GOT3 (cell line): ENCODE measurements around the gene MATCAP1.
A peak's percentile ranks its signal among the peaks of the same experiment; 100 is the strongest.

Source experiments
- DNase-seq: peaks from one replicate; lab custom pipeline; 2025; ENCODE audit warnings: mixed read lengths; lab: John Stamatoyannopoulos, UW

MATCAP1 gene

GRCh38 chr16:67208154-67208896, 24.6 kb upstream of the MATCAP1 start:
- no peak for DNase-seq

GRCh38 chr16:67207249-67208091, 23.7 kb upstream of the MATCAP1 start:
- DNase-seq: no peak

- no peak for DNase-seq
Observed at GRCh38 chr16:67206838-67207248, 23.1 kb upstream of the MATCAP1 start.

- DNase-seq: no peak
Observed at GRCh38 chr16:67206129-67206837, 22.5 kb upstream of the MATCAP1 start.

GRCh38 chr16:67204076-67204475, 20.3 kb upstream of the MATCAP1 start:
- no peak for DNase-seq

GRCh38 chr16:67202956-67203493, 19.3 kb upstream of the MATCAP1 start:
- DNase-seq: no peak

- DNase-seq: no peak
Observed at GRCh38 chr16:67202426-67202825, 18.7 kb upstream of the MATCAP1 start.

GRCh38 chr16:67201411-67202345, 17.9 kb upstream of the MATCAP1 start:
- DNase-seq: no peak

- no peak for DNase-seq
Observed at GRCh38 chr16:67200491-67200890, 16.7 kb upstream of the MATCAP1 start.

- no peak for DNase-seq
Observed at GRCh38 chr16:67199808-67200198, 16.0 kb upstream of the MATCAP1 start.

GRCh38 chr16:67199011-67199807, 15.4 kb upstream of the MATCAP1 start, which contains the start of gene ELMO3:
TSS of gene ELMO3 (plus strand) at chr16:67199131. CDS start at chr16:67199327, 196 bp downstream.
- DNase-seq: no peak

- no peak for DNase-seq
Observed at GRCh38 chr16:67198238-67198734, 14.5 kb upstream of the MATCAP1 start.

GRCh38 chr16:67197704-67198103, 13.9 kb upstream of the MATCAP1 start:
- DNase-seq: no peak

GRCh38 chr16:67196881-67197280, 13.1 kb upstream of the MATCAP1 start:
- DNase-seq: no peak

- no peak for DNase-seq
Observed at GRCh38 chr16:67195676-67196075, 11.9 kb upstream of the MATCAP1 start.

- DNase-seq: no peak
Observed at GRCh38 chr16:67194260-67194659, 10.5 kb upstream of the MATCAP1 start.

- DNase-seq: no peak
Observed at GRCh38 chr16:67193536-67193935, 9.8 kb upstream of the MATCAP1 start.

GRCh38 chr16:67192781-67193361, 9.1 kb upstream of the MATCAP1 start:
- DNase-seq: no peak

GRCh38 chr16:67191995-67192681, 8.4 kb upstream of the MATCAP1 start, which contains the start of gene E2F4:
TSS of gene E2F4 (plus strand) at chr16:67192155. CDS start at chr16:67192228, 73 bp downstream.
- DNase-seq: peak; percentile 41
